H9 (cell line): ENCODE measurements around the gene TATDN2. TPM values are rescaled to one million over a fixed set of nuclear protein-coding genes. Genes with fewer than 3 reads are reported as not detected.

Experiments
- DNase-seq: peaks from one replicate; pipeline ENCODE4 v3.0.0-alpha.2; 2017
- H2AFZ ChIP-seq: one replicate; pipeline ENCODE4 v1.6.1; 2013; ENCODE audit warnings: mild to moderate bottlenecking, low read length, control low read depth, moderate library complexity
- H2AK5ac ChIP-seq: 2 replicates; pipeline ENCODE4 v1.6.1; 2013; ENCODE audit warnings: low read length, control low read depth, mixed read lengths; ENCODE audit not compliant: insufficient read length
- H2BK120ac ChIP-seq: one replicate; pipeline ENCODE4 v1.6.1; 2013; ENCODE audit warnings: low read depth, mild to moderate bottlenecking, low read length, control low read depth, inconsistent platforms; ENCODE audit not compliant: poor library complexity, severe bottlenecking
- H2BK12ac ChIP-seq: 2 replicates; pipeline ENCODE4 v1.6.1; 2013; ENCODE audit warnings: low read length, control low read depth, mixed read lengths, low read depth; ENCODE audit not compliant: insufficient read length
- H2BK15ac ChIP-seq: 2 replicates; pipeline ENCODE4 v1.6.1; 2013; ENCODE audit warnings: low read depth, low read length, control low read depth
- H2BK20ac ChIP-seq: one replicate; pipeline ENCODE4 v1.6.1; 2013; ENCODE audit warnings: low read depth, mild to moderate bottlenecking, low read length, control low read depth, inconsistent platforms; ENCODE audit not compliant: poor library complexity, severe bottlenecking
- H2BK5ac ChIP-seq: 2 replicates; pipeline ENCODE4 v1.6.1; 2013; ENCODE audit warnings: low read length, control low read depth, mixed read lengths; ENCODE audit not compliant: insufficient read length
- H3K14ac ChIP-seq: 2 replicates; pipeline ENCODE4 v1.6.1; 2013; ENCODE audit warnings: low read length, control low read depth; ENCODE audit not compliant: insufficient read depth
- H3K18ac ChIP-seq: 2 replicates; pipeline ENCODE4 v1.6.1; 2013; ENCODE audit warnings: low read depth, mild to moderate bottlenecking, mixed read lengths, low read length, control low read depth; ENCODE audit not compliant: insufficient read length
- H3K23ac ChIP-seq: 2 replicates; pipeline ENCODE4 v1.6.1; 2013; ENCODE audit warnings: low read length, control low read depth, mixed read lengths, low read depth; ENCODE audit not compliant: insufficient read length
- H3K23me2 ChIP-seq: 2 replicates; pipeline ENCODE4 v1.6.1; 2013; ENCODE audit warnings: low read depth, mild to moderate bottlenecking, mixed read lengths, low read length, control low read depth; ENCODE audit not compliant: insufficient read length, poor library complexity, severe bottlenecking
- H3K27ac ChIP-seq: 2 replicates; pipeline ENCODE4 v1.5.1; 2013; ENCODE audit warnings: low read length, control low read depth, mixed read lengths, low read depth; ENCODE audit not compliant: insufficient read length
- H3K27me3 ChIP-seq: 2 replicates; pipeline ENCODE4 v1.6.1; 2013; ENCODE audit warnings: low read length, control low read depth, inconsistent platforms; ENCODE audit not compliant: insufficient read depth
- H3K4ac ChIP-seq: 2 replicates; pipeline ENCODE4 v1.6.1; 2013; ENCODE audit warnings: low read depth, mild to moderate bottlenecking, control low read depth, inconsistent platforms, low read length, moderate library complexity
- H3K4me1 ChIP-seq: 2 replicates; pipeline ENCODE4 v1.6.1; 2013; ENCODE audit warnings: low read length, control low read depth, inconsistent platforms; ENCODE audit not compliant: insufficient read depth
- H3K4me2 ChIP-seq: 2 replicates; pipeline ENCODE4 v1.6.1; 2013; ENCODE audit warnings: low read length, control low read depth, mixed read lengths; ENCODE audit not compliant: insufficient read length, insufficient read depth
- H3K56ac ChIP-seq: 2 replicates; pipeline ENCODE4 v1.6.1; 2013; ENCODE audit warnings: low read depth, mild to moderate bottlenecking, mixed read lengths, low read length, control low read depth; ENCODE audit not compliant: insufficient read length
- H3K79me1 ChIP-seq: 2 replicates; pipeline ENCODE4 v1.6.1; 2013; ENCODE audit warnings: low read depth, mild to moderate bottlenecking, moderate library complexity, low read length, control low read depth, inconsistent platforms; ENCODE audit not compliant: insufficient read depth, poor library complexity, severe bottlenecking
- H3K79me2 ChIP-seq: 2 replicates; pipeline ENCODE4 v1.6.1; 2013; ENCODE audit warnings: low read length, control low read depth, inconsistent platforms; ENCODE audit not compliant: insufficient read depth
- H3K9ac ChIP-seq: 2 replicates; pipeline ENCODE4 v1.6.1; 2013; ENCODE audit warnings: low read length, control low read depth, mixed read lengths; ENCODE audit not compliant: insufficient read length; ENCODE audit errors: extremely low read depth
- H3K9me3 ChIP-seq: one replicate; pipeline ENCODE4 v1.6.1; 2013; ENCODE audit warnings: low read depth, low read length, inconsistent platforms; ENCODE audit not compliant: control insufficient read depth
- H3T11ph ChIP-seq: one replicate; pipeline ENCODE4 v1.6.1; 2013; ENCODE audit warnings: mild to moderate bottlenecking, low read length, control low read depth, inconsistent platforms
- H4K20me1 ChIP-seq: one replicate; pipeline ENCODE4 v1.6.1; 2013; ENCODE audit not compliant: control insufficient read depth, insufficient read length, insufficient read depth
- H4K5ac ChIP-seq: 2 replicates; pipeline ENCODE4 v1.6.1; 2013; ENCODE audit warnings: low read depth, mild to moderate bottlenecking, mixed read lengths, low read length, control low read depth; ENCODE audit not compliant: insufficient read length
- H4K8ac ChIP-seq: replicated peaks from 2 replicates; pipeline ENCODE4 v1.6.1; 2013; ENCODE audit warnings: low read length, control low read depth, mixed read lengths, low read depth; ENCODE audit not compliant: insufficient read length
- H4K91ac ChIP-seq: 2 replicates; pipeline ENCODE4 v1.6.1; 2013; ENCODE audit warnings: low read depth, mild to moderate bottlenecking, moderate library complexity, mixed read lengths, low read length, control low read depth; ENCODE audit not compliant: insufficient read length
- H3K27ac Mint-ChIP-seq, 3 experiments: 2 replicates in 2 of 3; 3 replicates in 1 of 3; pipeline ENCODE4 v1.8.0; 2020 to 2021; ENCODE audit warnings: mixed read lengths in 3 of 3, mild to moderate bottlenecking in 1 of 3, moderate library complexity in 1 of 3
- H3K27me3 Mint-ChIP-seq: 2 replicates; pipeline ENCODE4 v1.8.0; 2021; ENCODE audit warnings: low read depth, mild to moderate bottlenecking, moderate library complexity, mixed read lengths
- H3K36me3 Mint-ChIP-seq, 3 experiments: 2 replicates in 2 of 3; 3 replicates in 1 of 3; pipeline ENCODE4 v1.8.0; 2020 to 2021; ENCODE audit warnings: low read depth in 3 of 3, mixed read lengths in 3 of 3; ENCODE audit not compliant: insufficient read depth in 1 of 3
- H3K4me1 Mint-ChIP-seq, 2 experiments: 2 replicates each; pipeline ENCODE4 v1.8.0; 2020; ENCODE audit warnings: mixed read lengths in 2 of 2
- H3K4me3 Mint-ChIP-seq, 2 experiments: 2 replicates in 1 of 2; 3 replicates in 1 of 2; pipeline ENCODE4 v1.8.0; 2020 to 2021; ENCODE audit warnings: mild to moderate bottlenecking in 2 of 2, mixed read lengths in 2 of 2, moderate library complexity in 1 of 2
- H3K9me3 Mint-ChIP-seq, 2 experiments: 2 replicates in 1 of 2; 3 replicates in 1 of 2; pipeline ENCODE4 v1.8.0; 2020; ENCODE audit warnings: mild to moderate bottlenecking in 2 of 2, mixed read lengths in 2 of 2, moderate library complexity in 1 of 2
- CTCF ChIP-seq: fragments of 200-600 bp; sonication (generic); conservative IDR thresholded peaks from 3 replicates; pipeline ENCODE4 v1.8.0; 2021; ENCODE audit warnings: antibody characterized with exemption, mild to moderate bottlenecking
- WGBS: extraction: QIAGEN DNeasy Blood & Tissue Kit; methylation state at CpG from one replicate; pipeline ENCODE4 v1.1.7; 2013; ENCODE audit warnings: missing lambda C conversion rate, low lambda C conversion rate, mixed read lengths; ENCODE audit not compliant: insufficient read length; ENCODE audit errors: extremely low coverage; 5-methylcytosine and 5-hydroxymethylcytosine counted together
- total RNA-seq: library from RNA; stranded (reverse); gene quantifications from 2 replicates; pipeline ENCODE4 v1.2.1, GENCODE V29; 2021

TATDN2 gene
- total RNA-seq, 1 experiment from 2014 or later, result 34.4 TPM

- no peaks in the 10 kb centered on the region for H3K9me3 ChIP-seq
- no peak overlapping the region for H2BK20ac ChIP-seq
- no CpG with 5 or more reads among the region's 7 CpGs for WGBS
- no peak overlapping the region for H3K4ac ChIP-seq
- H3K79me2 ChIP-seq, result no peaks in the 10 kb centered on the region
- no peak overlapping the region for H3K9ac ChIP-seq
- H3K79me1 ChIP-seq, result no peaks in the 10 kb centered on the region
- no peak for DNase-seq
- H3K23ac ChIP-seq, result no peak overlapping the region
- no peak overlapping the region for H4K91ac ChIP-seq
- no peak overlapping the region for H2AK5ac ChIP-seq
- Mint-ChIP-seq H3K27ac (0 out of 7 replicates have a peak overlapping the region, but pooled peaks of 1 of the 3 experiments have one; percentile 20), H3K4me1 (peaks cover 0 to 12% of the 10 kb centered on the region in 2 experiments; a peak in 3 of 4 replicates), H3K36me3 (peaks cover 0 to 8% (median 2%) of the 10 kb centered on the region in 3 experiments; a peak in 4 of 7 replicates), H3K4me3 (no peak overlapping the region), H3K27me3 (peaks cover 2% of the 10 kb centered on the region), H3K9me3 (peaks cover 1 to 7% of the 10 kb centered on the region in 2 experiments; a peak in 2 of 5 replicates)
- H3T11ph ChIP-seq, result no peak overlapping the region
- no peak overlapping the region for H3K27ac ChIP-seq
- H3K4me2 ChIP-seq, result no peak overlapping the region
- TF ChIP-seq CTCF, result no peak
- H3K18ac ChIP-seq, result no peak overlapping the region
- H3K14ac ChIP-seq, result no peak overlapping the region
- no peaks in the 10 kb centered on the region for H3K27me3 ChIP-seq
- no peak overlapping the region for H3K56ac ChIP-seq
- no peak overlapping the region for H4K8ac ChIP-seq
- H4K5ac ChIP-seq, result no peak overlapping the region
- H3K4me1 ChIP-seq, result no peaks in the 10 kb centered on the region
- no peak overlapping the region for H2BK12ac ChIP-seq
- no peak overlapping the region for H2BK5ac ChIP-seq
- H4K20me1 ChIP-seq, result no peaks in the 10 kb centered on the region
- no peak overlapping the region for H2BK15ac ChIP-seq
- H3K23me2 ChIP-seq, result no peaks in the 10 kb centered on the region
- no peak overlapping the region for H2BK120ac ChIP-seq
- no peak overlapping the region for H2AFZ ChIP-seq
These were observed 16.1 kb upstream of the TATDN2 start for GRCh38 chr3:10232137-10232536.
